Bronchial epithelial cell (primary cell): Measurements from ENCODE around the gene NRP2. TPM values are rescaled to one million over a fixed set of nuclear protein-coding genes. Genes with fewer than 3 reads are reported as not detected.

Experiments
- DNase-seq: peaks from one replicate; pipeline ENCODE4 v3.0.0-alpha.2; 2010; ENCODE audit warnings: low read depth
- FAIRE-seq: peaks from 2 replicates; lab custom pipeline; 2011; peaks lifted over from hg19 to GRCh38; lab: Jason Lieb, UNC
- H3K27me3 ChIP-seq: 2 replicates; pipeline ENCODE4 v1.5.1; 2011; ENCODE audit warnings: low read length; ENCODE audit not compliant: control insufficient read depth, insufficient read depth
- H3K36me3 ChIP-seq: 2 replicates; pipeline ENCODE4 v1.5.1; 2011; ENCODE audit warnings: low read length; ENCODE audit not compliant: control insufficient read depth, insufficient read depth
- H3K4me3 ChIP-seq: 2 replicates; pipeline ENCODE4 v1.5.1; 2011; ENCODE audit warnings: mild to moderate bottlenecking, low read depth, low read length, control low read depth
- total RNA-seq: library from RNA; depleted of rRNA; stranded (reverse); fragments of >200 nt; gene quantifications from 2 replicates; pipeline ENCODE4 v1.2.1, GENCODE V29; 2014
- TF ChIP-seq, protein P1 (sequence below): IDR thresholded peaks from 2 replicates; pipeline ENCODE4 v1.5.1; 2011; ENCODE audit warnings: mild to moderate bottlenecking, moderate library complexity, low read length, control low read depth, inconsistent platforms; ENCODE audit not compliant: insufficient read depth, severe bottlenecking

Gene NRP2
- total RNA-seq, 1 donor from 2014 or later, result 21.3 TPM

GRCh38 chr2:205806143-205806905, 124.0 kb downstream of the NRP2 start:
- H3K27me3 ChIP-seq, result no peaks in the 10 kb centered on the region
- TF ChIP-seq, protein P1, sequence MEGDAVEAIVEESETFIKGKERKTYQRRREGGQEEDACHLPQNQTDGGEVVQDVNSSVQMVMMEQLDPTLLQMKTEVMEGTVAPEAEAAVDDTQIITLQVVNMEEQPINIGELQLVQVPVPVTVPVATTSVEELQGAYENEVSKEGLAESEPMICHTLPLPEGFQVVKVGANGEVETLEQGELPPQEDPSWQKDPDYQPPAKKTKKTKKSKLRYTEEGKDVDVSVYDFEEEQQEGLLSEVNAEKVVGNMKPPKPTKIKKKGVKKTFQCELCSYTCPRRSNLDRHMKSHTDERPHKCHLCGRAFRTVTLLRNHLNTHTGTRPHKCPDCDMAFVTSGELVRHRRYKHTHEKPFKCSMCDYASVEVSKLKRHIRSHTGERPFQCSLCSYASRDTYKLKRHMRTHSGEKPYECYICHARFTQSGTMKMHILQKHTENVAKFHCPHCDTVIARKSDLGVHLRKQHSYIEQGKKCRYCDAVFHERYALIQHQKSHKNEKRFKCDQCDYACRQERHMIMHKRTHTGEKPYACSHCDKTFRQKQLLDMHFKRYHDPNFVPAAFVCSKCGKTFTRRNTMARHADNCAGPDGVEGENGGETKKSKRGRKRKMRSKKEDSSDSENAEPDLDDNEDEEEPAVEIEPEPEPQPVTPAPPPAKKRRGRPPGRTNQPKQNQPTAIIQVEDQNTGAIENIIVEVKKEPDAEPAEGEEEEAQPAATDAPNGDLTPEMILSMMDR, result no peak
- H3K4me3 ChIP-seq, result no peak overlapping the region
- no peaks in the 10 kb centered on the region for H3K36me3 ChIP-seq
- peak; percentile 18 for FAIRE-seq
- no peak for DNase-seq

- DNase-seq (no peak), FAIRE-seq (no peak)
- no peak overlapping the region for H3K4me3 ChIP-seq
- TF ChIP-seq, protein P1, result no peak
- H3K36me3 ChIP-seq, result no peaks in the 10 kb centered on the region
- no peaks in the 10 kb centered on the region for H3K27me3 ChIP-seq
Observed at GRCh38 chr2:205807229-205807628, 124.9 kb downstream of the NRP2 start.

DNA sequence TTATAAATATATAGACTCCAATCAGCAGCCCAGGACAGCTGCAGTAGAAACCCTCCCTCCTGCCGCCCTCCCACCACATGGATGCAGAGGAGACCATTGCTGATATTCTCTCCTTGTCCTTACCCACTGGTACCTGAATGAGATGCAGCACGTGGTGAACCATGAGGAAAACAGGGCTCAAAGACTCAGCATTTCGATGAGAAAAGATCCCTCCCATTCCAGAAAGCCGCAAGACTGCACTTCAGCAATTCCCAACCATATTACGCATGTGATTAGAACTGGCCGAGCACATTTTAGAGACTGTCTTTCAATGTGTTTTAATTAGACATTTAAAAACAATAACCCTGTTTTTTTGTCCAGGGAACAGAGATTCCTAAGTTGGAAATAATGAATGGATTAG, 125.5 kb downstream of the NRP2 start:
- TF ChIP-seq, protein P1, result no peak
- H3K36me3 ChIP-seq, result no peaks in the 10 kb centered on the region
- H3K27me3 ChIP-seq, result no peaks in the 10 kb centered on the region
- FAIRE-seq (no peak), DNase-seq (no peak)
- no peak overlapping the region for H3K4me3 ChIP-seq

DNA sequence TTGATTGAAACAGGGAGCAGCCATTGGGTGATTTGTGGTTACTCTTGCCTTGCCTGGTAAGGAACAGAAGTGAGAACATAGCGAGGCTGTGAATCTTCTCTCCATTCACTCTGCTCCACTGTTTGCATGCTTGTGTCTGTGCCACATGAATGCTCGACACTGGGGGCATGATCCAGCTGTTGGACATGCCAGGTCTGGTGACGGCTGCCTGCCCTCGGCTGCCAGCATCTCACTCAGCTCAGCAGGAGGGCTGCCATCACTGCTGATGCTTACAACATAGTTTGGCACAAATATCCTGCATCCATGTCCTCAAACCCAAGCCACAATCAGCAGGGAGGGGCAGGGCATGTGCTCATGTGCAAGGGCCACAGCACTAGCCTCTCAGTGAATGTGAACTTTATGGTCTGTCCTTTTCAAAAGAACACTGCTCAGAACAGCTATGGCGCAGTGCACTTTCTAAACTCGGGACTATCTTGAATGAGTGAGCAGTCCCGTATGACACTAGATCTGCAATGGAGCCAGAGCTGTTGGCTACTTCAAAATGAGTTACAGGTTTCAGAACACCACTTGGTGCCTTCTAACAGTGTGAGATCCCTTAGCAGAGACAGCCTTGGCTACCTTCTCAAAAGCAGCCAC, 126.3 kb downstream of the NRP2 start:
- Histone ChIP-seq H3K4me3 (no peak overlapping the region), H3K27me3 (no peaks in the 10 kb centered on the region), H3K36me3 (no peaks in the 10 kb centered on the region)
- TF ChIP-seq, protein P1, result no peak
- DNase-seq, result no peak
- peak; percentile 73 for FAIRE-seq

- no peaks in the 10 kb centered on the region for H3K27me3 ChIP-seq
- no peak for FAIRE-seq
- TF ChIP-seq, protein P1, result no peak
Observed at GRCh38 chr2:205811387-205811786, 129.1 kb downstream of the NRP2 start.

More at GRCh38 chr2:205811387-205811786, 129.1 kb downstream of the NRP2 start:
- DNase-seq, result no peak
- H3K4me3 ChIP-seq, result no peak overlapping the region
- no peaks in the 10 kb centered on the region for H3K36me3 ChIP-seq
